Hepatocyte (in vitro differentiated cells): ENCODE measurements around the gene PRDM1. TPM values are rescaled to one million over a fixed set of nuclear protein-coding genes. Genes with fewer than 3 reads are reported as not detected.

Experiments
- DNase-seq: peaks from one replicate; pipeline ENCODE4 v3.0.0-alpha.2; 2016; ENCODE audit warnings: low spot score
- H2AFZ ChIP-seq: fragments of 200-600 bp; sonication (generic); 2 replicates; pipeline ENCODE4 v1.6.0; 2016; ENCODE audit warnings: antibody characterized with exemption, mild to moderate bottlenecking
- H3K27ac ChIP-seq: fragments of 200-600 bp; sonication (generic); 2 replicates; pipeline ENCODE4 v1.5.1; 2016; ENCODE audit warnings: mild to moderate bottlenecking
- H3K27me3 ChIP-seq: fragments of 200-600 bp; sonication (generic); 2 replicates; pipeline ENCODE4 v1.6.1; 2016
- H3K36me3 ChIP-seq: fragments of 200-600 bp; sonication (generic); replicated peaks from 2 replicates; pipeline ENCODE4 v1.5.1; 2016; ENCODE audit warnings: low read depth; ENCODE audit not compliant: insufficient read depth
- H3K4me1 ChIP-seq: fragments of 200-600 bp; sonication (generic); 2 replicates; pipeline ENCODE4 v1.5.1; 2016; ENCODE audit warnings: mild to moderate bottlenecking, moderate library complexity; ENCODE audit not compliant: insufficient read depth
- H3K4me2 ChIP-seq: fragments of 200-600 bp; sonication (generic); 2 replicates; pipeline ENCODE4 v1.6.0; 2016
- H3K4me3 ChIP-seq: fragments of 200-600 bp; sonication (generic); 2 replicates; pipeline ENCODE4 v1.5.1; 2016; ENCODE audit warnings: mild to moderate bottlenecking
- H3K79me2 ChIP-seq: fragments of 200-600 bp; sonication (generic); 2 replicates; pipeline ENCODE4 v1.6.0; 2017; ENCODE audit warnings: mild to moderate bottlenecking
- H3K9me2 ChIP-seq: fragments of 200-600 bp; sonication (generic); replicated peaks from 2 replicates; pipeline ENCODE4 v1.6.0; 2017; ENCODE audit warnings: mild to moderate bottlenecking; ENCODE audit not compliant: insufficient read depth
- H3K9me3 ChIP-seq: fragments of 200-600 bp; sonication (generic); 2 replicates; pipeline ENCODE4 v1.5.1; 2016; ENCODE audit warnings: low read depth, mild to moderate bottlenecking
- H4K20me1 ChIP-seq: fragments of 200-600 bp; sonication (generic); 2 replicates; pipeline ENCODE4 v1.6.0; 2016; ENCODE audit warnings: mild to moderate bottlenecking; ENCODE audit not compliant: insufficient read depth, poor library complexity, severe bottlenecking
- CTCF ChIP-seq: fragments of 200-600 bp; sonication (generic); IDR thresholded peaks from 2 replicates; pipeline ENCODE4 v1.5.1; 2016; ENCODE audit warnings: antibody characterized with exemption, mild to moderate bottlenecking; ENCODE audit not compliant: poor library complexity
- EZH2 ChIP-seq: fragments of 200-600 bp; sonication (generic); IDR thresholded peaks from 2 replicates; pipeline ENCODE4 v1.6.1; 2016; ENCODE audit warnings: antibody characterized with exemption, mild to moderate bottlenecking, borderline replicate concordance
- EZH2phosphoT487 ChIP-seq: fragments of 200-600 bp; sonication (generic); IDR thresholded peaks from one replicate; pipeline ENCODE4 v1.6.1; 2018; ENCODE audit warnings: antibody characterized with exemption, mild to moderate bottlenecking, low read depth, moderate library complexity; ENCODE audit not compliant: unreplicated experiment, severe bottlenecking
- WGBS: methylation state at CpG from one replicate; pipeline ENCODE4 v1.1.6; 2016; ENCODE audit warnings: low lambda C conversion rate; ENCODE audit errors: missing lambda C conversion rate; 5-methylcytosine and 5-hydroxymethylcytosine counted together
- polyA plus RNA-seq: library from polyadenylated mRNA; unstranded; fragments of >200 nt; fragmentation: Nextera tagmentation; extraction: Ambion mirVana; gene quantifications from 2 replicates; pipeline ENCODE4 v1.2.1, GENCODE V29; 2016
- total RNA-seq: library from RNA; depleted of rRNA; stranded (reverse); fragments of >200 nt; gene quantifications from 2 replicates; pipeline ENCODE4 v1.2.3, GENCODE V29; 2014

The PRDM1 gene
- total and polyA plus RNA-seq, 2 experiments from 2014 or later, result 18.0 to 19.3 TPM

- Histone ChIP-seq H2AFZ (no peak overlapping the region), H3K27ac (no peak overlapping the region), H3K9me3 (no peaks in the 10 kb centered on the region), H3K4me2 (no peak overlapping the region), H3K4me1 (peaks cover 5% of the 10 kb centered on the region), H3K79me2 (peaks cover 10% of the 10 kb centered on the region), H4K20me1 (peaks cover 8% of the 10 kb centered on the region), H3K27me3 (peaks cover 6% of the 10 kb centered on the region), H3K9me2 (no peaks in the 10 kb centered on the region), H3K4me3 (no peak overlapping the region), H3K36me3 (no peaks in the 10 kb centered on the region)
- TF ChIP-seq CTCF, result no peak
- TF ChIP-seq EZH2, result no peak
- no peak for TF ChIP-seq EZH2phosphoT487
- 31% methylated on average over 8 of the region's 8 CpGs for WGBS
- DNase-seq, result peak; percentile 78
Observed at GRCh38 chr6:106069478-106069877, 16.7 kb upstream of the PRDM1 start.

- no peak overlapping the region for H3K4me2 ChIP-seq
- H3K9me3 ChIP-seq, result no peaks in the 10 kb centered on the region
- no peak overlapping the region for H3K4me3 ChIP-seq
- no peaks in the 10 kb centered on the region for H3K36me3 ChIP-seq
- no peaks in the 10 kb centered on the region for H4K20me1 ChIP-seq
- WGBS, result 95% methylated on average over 1 of the region's 1 CpG
- H2AFZ ChIP-seq, result no peak overlapping the region
- no peaks in the 10 kb centered on the region for H3K9me2 ChIP-seq
- no peak for DNase-seq
- peaks cover 12% of the 10 kb centered on the region for H3K79me2 ChIP-seq
- no peak overlapping the region for H3K27ac ChIP-seq
- peaks cover 5% of the 10 kb centered on the region for H3K4me1 ChIP-seq
- no peak for TF ChIP-seq EZH2
- TF ChIP-seq CTCF, result no peak
- no peak for TF ChIP-seq EZH2phosphoT487
- H3K27me3 ChIP-seq, result peaks cover 6% of the 10 kb centered on the region
Observed at GRCh38 chr6:106070636-106071035, 15.5 kb upstream of the PRDM1 start.

- Histone ChIP-seq H3K9me2 (no peaks in the 10 kb centered on the region), H3K27ac (no peak overlapping the region), H2AFZ (no peak overlapping the region), H3K4me3 (no peak overlapping the region), H3K9me3 (no peaks in the 10 kb centered on the region), H3K27me3 (peaks cover 6% of the 10 kb centered on the region), H4K20me1 (peaks cover 2% of the 10 kb centered on the region), H3K4me1 (peaks cover 8% of the 10 kb centered on the region), H3K79me2 (peaks cover 13% of the 10 kb centered on the region), H3K4me2 (no peak overlapping the region), H3K36me3 (no peaks in the 10 kb centered on the region)
- TF ChIP-seq EZH2phosphoT487 (no peak), CTCF (no peak), EZH2 (no peak)
- no peak for DNase-seq
- 90% methylated on average over 8 of the region's 8 CpGs for WGBS
Observed at GRCh38 chr6:106072501-106073090, 13.5 kb upstream of the PRDM1 start.

- WGBS, result 90% methylated on average over 3 of the region's 3 CpGs
- H3K9me2 ChIP-seq, result no peaks in the 10 kb centered on the region
- peaks cover 6% of the 10 kb centered on the region for H3K27me3 ChIP-seq
- H4K20me1 ChIP-seq, result peaks cover 2% of the 10 kb centered on the region
- H3K27ac ChIP-seq, result no peak overlapping the region
- TF ChIP-seq EZH2phosphoT487 (no peak), CTCF (no peak), EZH2 (no peak)
- no peak overlapping the region for H2AFZ ChIP-seq
- H3K79me2 ChIP-seq, result peaks cover 15% of the 10 kb centered on the region
- no peak overlapping the region for H3K4me3 ChIP-seq
- DNase-seq, result no peak
- H3K36me3 ChIP-seq, result no peaks in the 10 kb centered on the region
- no peaks in the 10 kb centered on the region for H3K9me3 ChIP-seq
- peaks cover 9% of the 10 kb centered on the region for H3K4me1 ChIP-seq
- no peak overlapping the region for H3K4me2 ChIP-seq
Observed at GRCh38 chr6:106074146-106074545, 12.0 kb upstream of the PRDM1 start.
